ENCODE results near the gene PICK1. TPM values are rescaled to one million over a fixed set of nuclear protein-coding genes. Genes with fewer than 3 reads are reported as not detected.

PICK1 gene
- total and polyA plus RNA-seq, 10 of the 15 experiments (the other 5 are each of a cell fraction or from before 2014, with no cell fraction given), result 0.07 to 19.2 (median 10.9) TPM

DNA sequence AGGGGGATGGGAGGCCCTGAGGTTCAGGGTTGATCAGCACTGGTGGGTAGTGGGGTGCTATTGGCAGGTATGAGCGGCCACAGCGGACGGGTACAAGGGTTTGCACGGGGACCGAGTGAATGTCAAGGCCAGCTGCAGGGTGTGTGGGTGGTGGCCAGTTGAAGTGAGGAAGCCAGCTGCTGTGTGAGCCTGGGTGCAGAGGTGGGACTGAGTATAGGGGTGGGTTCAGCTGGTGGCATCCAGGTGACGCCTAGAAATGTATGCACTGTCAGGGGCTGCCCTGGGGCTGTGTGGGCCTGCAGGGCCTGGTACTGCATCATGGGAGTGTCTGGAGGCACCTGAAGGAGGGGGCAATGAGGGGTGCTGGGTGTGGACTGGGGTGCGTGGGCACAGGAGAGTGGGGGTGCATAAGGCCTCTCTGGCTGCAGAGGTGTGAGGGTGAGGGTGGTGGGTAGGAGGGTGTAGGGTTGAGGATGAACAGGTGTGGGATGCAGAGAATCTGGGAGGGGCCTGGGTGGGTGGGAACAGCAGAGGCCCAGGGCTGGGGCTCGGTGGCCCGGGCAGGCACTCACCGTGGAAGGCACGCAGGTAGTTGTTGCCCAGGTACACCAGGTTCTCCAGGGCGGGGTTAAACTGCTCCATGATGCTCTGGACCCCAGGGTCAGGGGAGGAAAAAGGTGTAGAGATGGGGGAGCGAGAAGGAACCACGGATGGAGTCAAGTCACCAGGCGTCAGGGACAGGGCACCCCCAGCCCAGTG, 51.5 kb downstream of the PICK1 start:
- ChIA-PET SMC1A (ENCODE audit: uncharacterized antibody, unreplicated experiment) (no interaction called here), CTCF (interaction anchor here (3.1 kb wide), 1 partner anchor 56 kb away, joined by 10 read pairs; no protein-coding TSS in a partner anchor), POLR2A (interaction anchor here (0.6 kb wide), 1 partner anchor 63 kb away, joined by 3 read pairs; no protein-coding TSS in a partner anchor), RAD21 (ENCODE audit: unreplicated experiment) (no interaction called here)
- FAIRE-seq, result no peak
- TF ChIP-seq BACH1 (IDR thresholded peaks at IDR 0.05; ENCODE audit: borderline replicate concordance) (no peak), RAD21 (IDR thresholded peaks at IDR 0.05; ENCODE audit: insufficient read depth, low read depth, low read length) (no peak), ZZZ3 (IDR thresholded peaks at IDR 0.05; ENCODE audit: control insufficient read depth, insufficient read length, low read depth) (no peak), JUND (IDR thresholded peaks at IDR 0.05; ENCODE audit: low read depth, low read length) (no peak), CUX1 (IDR thresholded peaks at IDR 0.05; ENCODE audit: insufficient replicate concordance, low read depth, low read length) (no peak), STAT1 (conservative IDR thresholded peaks at IDR 0.05) (no peak)
- H4K20me1 ChIP-seq (ENCODE audit: control insufficient read depth, insufficient read depth), result no peaks in the 10 kb centered on the region
- no peaks in the 10 kb centered on the region for H3K4me1 ChIP-seq (ENCODE audit: control insufficient read depth, insufficient read depth, low read length)
- H3K36me3 ChIP-seq (ENCODE audit: control insufficient read depth in 2 of 2, insufficient read depth in 2 of 2, low read length in 1 of 2), result no peaks in the 10 kb centered on the region
- H3K9me3 ChIP-seq (replicated peaks; ENCODE audit: control insufficient read depth, insufficient read depth, low read length), result no peaks in the 10 kb centered on the region
- no TSS peak for BruUV-seq (replicated peaks)
- ATAC-seq, result peak; percentile 43
- H3K4me2 ChIP-seq (ENCODE audit: control insufficient read depth, insufficient read depth), result no peak overlapping the region
- no peak overlapping the region for H3K9ac ChIP-seq (ENCODE audit: control insufficient read depth, insufficient read depth, low read length)
- no peak for DNase-seq (ENCODE audit: low read depth, low spot score)
- intact Hi-C loops (cut with micrococcal nuclease; ENCODE audit: unreplicated experiment) (no loop called here), in situ Hi-C loops (cut with MboI) (no loop called here)
- H3K4me3 ChIP-seq, result no peak overlapping the region
- H3K27ac ChIP-seq (ENCODE audit: control insufficient read depth, insufficient read depth), result no peak overlapping the region
- 71% methylated on average over 15 of the region's 15 CpGs for WGBS (ENCODE audit: insufficient coverage, insufficient replicate concordance, low lambda C conversion rate, missing lambda C conversion rate)
- H3K79me2 ChIP-seq (ENCODE audit: control insufficient read depth, insufficient read depth, low read length), result no peaks in the 10 kb centered on the region
- no peaks in the 10 kb centered on the region for H3K27me3 ChIP-seq (replicated peaks in 1 of 2; ENCODE audit: control insufficient read depth in 2 of 2, insufficient read depth in 2 of 2, low read length in 1 of 2)
- no peak overlapping the region for H2AFZ ChIP-seq (ENCODE audit: control insufficient read depth, low read depth, low read length)
